GM21423 (cell line): ENCODE measurements around the gene ZNF253.
"Not testable (repeated sequence)": the region's sequence is repeated elsewhere in the genome, so short reads cannot be mapped to it uniquely, and the experiment has no call there.

Experiments used
- ATAC-seq: cut with Tn5 transposase; IDR thresholded peaks from one replicate; pipeline ENCODE4 v1.9.1; 2021; ENCODE audit warnings: mild to moderate bottlenecking, moderate library complexity; ENCODE audit not compliant: unreplicated experiment

The ZNF253 gene

DNA sequence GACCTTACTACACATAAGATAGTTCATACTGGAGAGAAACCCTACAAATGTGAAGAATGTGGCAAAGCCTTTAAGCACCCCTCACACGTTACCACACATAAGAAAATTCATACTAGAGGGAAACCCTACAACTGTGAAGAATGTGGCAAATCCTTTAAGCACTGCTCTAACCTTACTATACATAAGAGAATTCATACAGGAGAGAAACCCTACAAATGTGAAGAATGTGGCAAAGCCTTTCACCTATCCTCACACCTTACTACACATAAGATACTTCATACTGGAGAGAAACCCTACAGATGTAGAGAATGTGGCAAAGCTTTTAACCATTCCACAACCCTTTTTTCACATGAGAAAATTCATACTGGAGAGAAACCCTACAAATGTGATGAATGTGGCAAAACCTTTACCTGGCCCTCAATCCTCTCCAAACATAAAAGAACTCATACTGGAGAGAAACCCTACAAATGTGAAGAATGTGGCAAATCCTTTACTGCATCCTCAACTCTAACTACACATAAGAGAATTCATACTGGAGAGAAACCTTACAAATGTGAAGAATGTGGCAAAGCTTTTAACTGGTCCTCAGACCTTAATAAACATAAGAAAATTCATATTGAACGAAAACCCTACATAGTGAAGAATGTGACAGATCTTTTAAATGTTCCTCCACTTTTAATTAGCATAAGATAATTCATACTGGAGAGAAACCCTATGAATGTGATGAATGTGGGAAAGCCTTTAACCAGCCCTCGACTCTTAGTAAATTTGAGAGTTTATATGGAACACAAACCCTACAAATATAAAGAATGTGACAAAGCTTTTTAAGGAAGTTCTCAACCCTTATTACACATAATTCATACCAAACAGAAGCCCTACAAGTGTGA lies 26.6 kb downstream of the ZNF253 start:
- ATAC-seq, result not testable (repeated sequence)

DNA sequence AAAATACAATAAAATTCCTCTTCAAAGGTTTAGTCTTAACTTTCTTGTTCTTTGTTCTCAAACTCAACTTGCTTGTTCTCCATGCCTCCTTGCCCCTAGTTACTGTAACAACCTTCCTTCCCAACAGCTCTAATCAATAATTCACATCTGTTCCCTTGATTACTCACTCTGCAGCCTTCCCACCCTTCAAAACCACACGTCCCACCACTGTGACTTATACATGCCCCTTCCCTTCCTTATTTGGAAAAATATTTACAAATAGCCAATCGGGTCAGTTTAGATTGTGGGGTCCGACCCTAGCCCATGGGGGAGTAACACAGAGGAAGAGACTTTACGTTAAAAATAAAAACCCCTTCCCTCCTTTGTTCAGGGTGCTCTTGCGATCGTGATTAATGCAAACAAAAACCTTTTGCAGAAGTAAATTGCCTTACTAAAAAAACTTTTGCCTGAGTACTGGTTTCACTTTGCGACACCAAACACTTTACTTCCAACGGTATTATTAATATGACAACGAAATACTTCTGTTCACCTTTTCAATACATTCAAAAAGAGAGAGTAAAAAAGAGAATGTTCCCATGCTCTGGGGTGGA lies 34.6 kb downstream of the ZNF253 start:
- peak; percentile 10 for ATAC-seq

DNA sequence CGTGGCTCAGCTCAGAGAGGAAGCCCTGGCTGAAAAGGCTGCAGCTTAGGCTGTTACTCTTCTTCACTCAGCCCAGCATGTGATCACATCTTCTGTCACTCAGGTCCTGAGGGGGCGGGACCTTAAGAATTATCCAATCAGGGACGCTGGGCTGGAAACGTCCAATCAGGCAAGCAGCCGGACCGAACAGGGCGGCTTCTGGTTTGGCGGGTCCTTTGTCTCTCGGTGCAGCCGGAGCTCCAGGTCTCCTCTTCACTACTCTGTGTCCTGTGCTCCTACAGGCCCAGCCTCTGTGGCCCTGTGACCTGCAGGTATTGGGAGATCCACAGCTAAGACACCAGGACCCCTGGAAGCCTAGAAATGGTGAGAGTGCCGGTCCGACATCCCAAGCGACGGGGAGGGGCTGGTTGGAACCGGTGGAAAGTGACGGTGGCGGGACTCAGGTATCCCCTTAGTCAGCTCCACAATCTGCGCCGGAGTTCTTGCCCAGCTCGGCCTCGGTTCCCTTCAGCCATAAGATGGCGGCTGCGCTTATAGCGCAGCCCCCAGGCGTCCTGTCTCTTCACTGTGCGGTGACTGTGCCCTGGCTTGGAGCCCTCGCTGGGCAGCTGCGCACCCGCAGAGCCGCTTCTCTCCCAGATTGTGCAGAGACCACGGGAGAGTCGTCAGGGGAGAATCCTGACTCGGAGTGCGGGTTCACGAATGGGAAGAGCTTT lies 35.2 kb downstream of the ZNF253 start, which contains the start of gene ZNF93:
TSS of gene ZNF93 (plus strand) at position 218 of the 716 bp plus-strand sequence. CDS start at position 361, 143 bp downstream.
- ATAC-seq, result peak; percentile 89

DNA sequence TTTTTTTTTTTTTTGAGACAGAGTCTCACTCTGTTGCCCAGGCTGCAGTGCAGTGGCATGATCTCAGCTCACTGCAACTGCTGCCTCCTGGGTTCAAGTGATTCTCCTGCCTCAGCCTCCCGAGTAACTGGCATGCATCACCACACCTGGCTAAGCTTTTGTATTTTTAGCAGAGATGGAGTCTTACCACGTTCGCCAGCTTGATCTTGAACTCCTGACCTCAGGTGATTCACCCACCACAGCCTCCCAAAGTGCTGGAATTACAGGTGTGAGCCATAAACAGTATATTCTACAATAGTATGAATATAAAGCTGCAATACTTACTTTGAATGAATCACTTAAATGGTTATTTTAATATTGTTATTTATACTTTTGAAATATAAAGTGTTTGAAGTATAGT lies 41.9 kb downstream of the ZNF253 start:
- ATAC-seq, result not testable (repeated sequence)

DNA sequence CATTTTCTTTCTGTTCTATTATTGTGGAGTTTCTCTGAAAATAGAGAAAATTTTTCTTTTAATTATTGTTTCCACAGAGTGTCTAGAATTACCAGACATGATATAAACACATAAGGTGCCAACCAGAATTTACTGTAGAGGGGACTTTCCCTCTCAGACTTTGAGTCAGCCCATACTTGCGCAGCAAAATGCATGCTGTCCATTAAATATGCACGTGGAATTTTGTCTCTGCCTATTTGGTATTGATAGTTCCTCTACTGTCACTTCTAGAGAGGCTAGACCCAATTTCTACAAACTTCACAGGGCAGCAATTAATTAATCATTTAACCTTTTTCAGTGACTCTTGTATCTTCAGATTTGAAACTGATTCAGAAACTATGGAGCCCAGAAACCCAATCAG lies 44.0 kb downstream of the ZNF253 start:
- no peak for ATAC-seq

DNA sequence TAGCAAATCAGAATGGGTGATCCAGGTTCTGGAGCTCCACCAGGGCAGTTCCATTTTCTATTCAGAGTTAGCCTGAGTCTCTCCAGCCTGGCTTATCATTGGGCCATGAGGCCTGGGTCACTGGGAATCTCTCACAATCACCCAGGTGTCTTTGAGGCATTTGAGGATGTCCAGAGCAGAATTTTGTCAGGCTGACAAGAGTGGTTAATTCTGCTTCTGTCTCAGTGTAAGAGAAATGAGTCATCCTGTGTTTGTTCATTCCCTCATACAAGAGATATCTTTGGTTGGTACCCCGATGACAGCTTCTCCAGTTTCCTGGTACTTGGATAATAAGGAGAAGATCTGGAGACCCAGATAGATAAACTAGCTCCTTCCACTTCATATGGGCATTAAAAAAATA lies 45.5 kb downstream of the ZNF253 start:
- ATAC-seq, result no peak

DNA sequence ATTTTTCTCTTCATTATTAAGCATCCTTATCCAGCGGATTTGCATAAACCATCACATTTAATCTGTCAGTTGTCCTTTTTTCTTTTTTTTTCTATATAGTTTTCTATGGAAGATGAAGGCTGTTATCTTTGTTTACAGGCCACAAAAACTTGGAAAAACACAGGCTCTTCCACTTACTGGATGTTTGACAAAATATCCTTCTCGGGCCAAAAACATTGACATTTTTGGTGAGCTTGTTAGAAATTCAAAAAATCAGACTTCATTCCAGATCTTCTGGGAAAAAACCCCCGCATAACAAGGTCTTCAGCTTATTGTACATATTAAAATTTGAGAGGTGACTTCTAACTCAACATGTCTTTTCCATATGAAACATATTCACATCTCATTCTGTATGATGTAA lies 48.9 kb downstream of the ZNF253 start:
- no peak for ATAC-seq

DNA sequence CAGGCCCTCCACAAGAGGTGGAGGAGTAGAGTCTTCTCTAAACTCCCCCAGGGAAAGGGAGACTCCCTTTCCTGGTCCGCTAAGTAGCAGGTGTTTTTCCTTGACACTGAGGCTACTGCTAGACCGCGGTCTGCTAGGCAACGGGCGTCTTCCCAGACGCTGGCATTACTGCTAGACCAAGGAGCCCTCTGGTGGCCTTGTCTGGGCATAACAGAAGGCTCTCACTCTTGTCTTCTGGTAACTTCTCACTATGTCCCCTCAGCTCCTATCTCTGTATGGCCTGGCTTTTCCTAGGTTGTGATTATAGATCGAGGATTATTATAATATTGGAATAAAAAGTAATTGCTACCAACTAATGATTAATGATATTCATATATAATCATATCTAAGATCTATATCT lies 64.7 kb downstream of the ZNF253 start:
- not testable (repeated sequence) for ATAC-seq

DNA sequence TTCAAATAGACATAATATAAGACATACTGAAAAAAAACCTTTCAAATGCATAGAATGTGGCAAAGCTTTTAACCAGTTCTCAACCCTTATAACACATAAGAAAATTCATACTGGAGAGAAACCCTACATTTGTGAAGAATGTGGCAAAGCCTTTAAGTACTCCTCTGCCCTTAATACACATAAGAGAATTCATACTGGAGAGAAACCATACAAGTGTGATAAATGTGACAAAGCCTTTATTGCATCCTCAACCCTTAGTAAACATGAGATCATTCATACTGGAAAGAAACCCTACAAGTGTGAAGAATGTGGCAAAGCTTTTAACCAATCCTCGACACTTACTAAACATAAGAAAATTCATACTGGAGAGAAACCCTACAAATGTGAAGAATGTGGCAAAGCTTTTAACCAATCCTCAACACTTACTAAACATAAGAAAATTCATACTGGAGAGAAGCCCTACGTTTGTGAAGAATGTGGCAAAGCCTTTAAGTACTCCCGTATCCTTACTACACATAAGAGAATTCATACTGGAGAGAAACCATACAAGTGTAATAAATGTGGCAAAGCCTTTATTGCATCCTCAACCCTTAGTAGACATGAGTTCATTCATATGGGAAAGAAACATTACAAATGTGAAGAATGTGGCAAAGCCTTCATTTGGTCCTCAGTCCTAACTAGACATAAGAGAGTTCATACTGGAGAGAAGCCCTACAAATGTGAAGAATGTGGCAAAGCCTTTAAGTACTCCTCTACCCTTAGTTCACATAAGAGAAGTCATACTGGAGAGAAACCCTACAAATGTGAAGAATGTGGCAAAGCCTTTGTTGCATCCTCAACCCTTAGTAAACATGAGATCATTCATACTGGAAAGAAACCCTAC lies 68.0 kb downstream of the ZNF253 start:
- not testable (repeated sequence) for ATAC-seq

DNA sequence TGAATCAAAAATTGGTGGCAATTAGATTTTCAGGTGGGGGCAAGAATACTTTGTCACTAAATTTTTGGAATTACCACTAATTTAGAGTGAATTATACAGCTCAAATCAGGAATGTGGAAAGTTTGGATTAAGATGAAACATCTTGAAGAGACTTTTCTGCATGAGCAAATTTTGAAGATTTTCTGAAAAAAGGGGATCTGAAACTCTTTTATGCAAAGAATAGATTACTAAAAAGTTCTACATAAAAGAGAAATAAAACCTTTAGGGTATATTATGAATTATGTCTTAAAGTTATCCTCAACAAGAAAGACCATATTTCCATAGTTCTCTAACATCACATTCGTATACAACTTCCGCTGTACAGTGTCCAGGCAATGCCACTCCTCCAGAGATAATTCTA lies 71.7 kb downstream of the ZNF253 start:
- ATAC-seq, result no peak

DNA sequence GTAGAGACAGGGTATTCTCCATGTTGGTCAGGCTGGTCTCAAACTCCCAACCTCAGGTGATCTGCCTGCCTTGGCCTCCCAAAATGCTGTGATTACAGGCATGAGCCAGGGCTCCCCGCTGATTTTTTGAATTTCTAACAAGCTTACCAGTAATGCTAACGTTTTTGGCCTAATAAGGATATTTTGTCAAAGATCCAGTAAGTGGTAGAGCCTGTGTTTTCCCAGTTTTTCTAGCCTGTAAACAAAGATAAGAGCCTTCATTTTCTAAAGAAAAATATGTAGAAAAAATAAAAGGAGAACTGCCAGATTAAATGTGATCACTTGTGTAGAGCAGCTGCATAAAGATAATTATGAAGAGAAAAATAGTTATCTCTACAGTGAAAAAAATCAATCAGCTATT lies 72.8 kb downstream of the ZNF253 start:
- no peak for ATAC-seq

DNA sequence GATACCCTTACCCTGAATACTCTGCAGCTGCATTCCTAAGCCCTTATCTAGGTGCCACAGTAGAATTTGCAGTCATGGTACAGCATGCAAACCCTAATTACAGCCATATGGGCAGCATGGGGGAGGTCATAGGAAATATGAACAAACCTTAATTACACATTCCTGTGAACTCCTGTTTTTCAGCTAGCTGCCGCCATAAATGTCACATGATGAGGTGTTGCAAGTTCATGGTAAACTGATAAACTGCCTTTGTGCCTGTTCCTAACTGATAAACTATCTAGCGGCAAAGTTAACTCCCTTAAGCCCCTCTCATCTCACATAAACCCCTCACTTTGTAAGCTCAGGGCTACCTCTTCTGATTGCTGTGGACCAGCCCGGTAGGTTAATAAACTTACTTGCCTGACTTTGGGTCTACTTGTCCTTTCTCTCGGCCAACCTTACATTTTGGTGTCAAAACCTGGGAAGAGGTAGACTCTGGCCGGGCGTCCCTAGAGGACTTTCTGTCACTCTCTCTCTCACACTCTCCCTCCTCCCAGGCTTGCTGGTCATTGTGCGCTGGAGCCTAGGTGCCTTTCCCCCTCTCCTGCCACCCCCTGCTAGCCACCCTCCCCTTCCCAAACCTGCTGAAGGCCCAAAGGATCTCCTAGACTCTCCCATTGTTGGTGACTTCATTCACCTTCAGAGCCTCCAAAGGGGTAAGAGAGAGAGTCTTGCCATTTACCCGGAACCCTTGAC lies 78.3 kb downstream of the ZNF253 start:
- ATAC-seq, result no peak
